Stimulated activated CD4-positive, alpha-beta T cell treated with anti-CD3 and anti-CD28 coated beads, Interleukin-4, amount 100 ng/mL, for 24 hours (primary cell): ENCODE data around the gene SNRPA.
"Not testable (repeated sequence)": the region's sequence is repeated elsewhere in the genome, so short reads cannot be mapped to it uniquely, and the experiment has no call there.

Source experiments
- DNase-seq: peaks from one replicate; pipeline ENCODE4 v3.0.0-alpha.2; 2020

SNRPA gene

GRCh38 chr19:40777937-40778705 lies 27.1 kb downstream of the SNRPA start, which contains the start of gene RAB4B:
RAB4B (plus strand) TSS chr19:40778247; CDS start chr19:40778376, 129 bp downstream.
- peak; percentile 100 for DNase-seq

- DNase-seq = no peak
Observed at GRCh38 chr19:40778706-40779284, 27.8 kb downstream of the SNRPA start.

- DNase-seq = no peak
Observed at GRCh38 chr19:40780582-40780981, 29.6 kb downstream of the SNRPA start.

GRCh38 chr19:40781140-40781539 lies 30.1 kb downstream of the SNRPA start:
- no peak for DNase-seq

GRCh38 chr19:40783711-40784110 lies 32.7 kb downstream of the SNRPA start:
- no peak for DNase-seq

GRCh38 chr19:40784146-40784545 lies 33.1 kb downstream of the SNRPA start:
- DNase-seq = not testable (repeated sequence)

GRCh38 chr19:40785526-40785925 lies 34.5 kb downstream of the SNRPA start:
- no peak for DNase-seq

GRCh38 chr19:40786060-40787037 lies 35.3 kb downstream of the SNRPA start:
- DNase-seq = no peak

- DNase-seq = no peak
Observed at GRCh38 chr19:40791349-40791748, 40.3 kb downstream of the SNRPA start.

GRCh38 chr19:40791996-40792395 lies 41.0 kb downstream of the SNRPA start:
- DNase-seq = no peak

- DNase-seq = no peak
Observed at GRCh38 chr19:40797166-40797962, 46.4 kb downstream of the SNRPA start.

- DNase-seq = peak; percentile 66
Observed at GRCh38 chr19:40797963-40798682, 47.1 kb downstream of the SNRPA start.

GRCh38 chr19:40798683-40799557 lies 47.9 kb downstream of the SNRPA start, which contains the start of gene EGLN2:
EGLN2 (plus strand) TSS chr19:40799191; CDS start chr19:40800573, 1,382 bp downstream.
- DNase-seq = peak; percentile 100

GRCh38 chr19:40799558-40800338 lies 48.7 kb downstream of the SNRPA start:
- no peak for DNase-seq

- no peak for DNase-seq
Observed at GRCh38 chr19:40800339-40800996, 49.5 kb downstream of the SNRPA start.

- no peak for DNase-seq
Observed at GRCh38 chr19:40800997-40801377, 50.0 kb downstream of the SNRPA start.

- no peak for DNase-seq
Observed at GRCh38 chr19:40801426-40802299, 50.7 kb downstream of the SNRPA start.
